ENCODE results near the gene MTNR1A. TPM values are rescaled to one million over a fixed set of nuclear protein-coding genes. Genes with fewer than 3 reads are reported as not detected.

MTNR1A gene
- total RNA-seq, 1 experiment from 2014 or later: 0.84 TPM

DNA sequence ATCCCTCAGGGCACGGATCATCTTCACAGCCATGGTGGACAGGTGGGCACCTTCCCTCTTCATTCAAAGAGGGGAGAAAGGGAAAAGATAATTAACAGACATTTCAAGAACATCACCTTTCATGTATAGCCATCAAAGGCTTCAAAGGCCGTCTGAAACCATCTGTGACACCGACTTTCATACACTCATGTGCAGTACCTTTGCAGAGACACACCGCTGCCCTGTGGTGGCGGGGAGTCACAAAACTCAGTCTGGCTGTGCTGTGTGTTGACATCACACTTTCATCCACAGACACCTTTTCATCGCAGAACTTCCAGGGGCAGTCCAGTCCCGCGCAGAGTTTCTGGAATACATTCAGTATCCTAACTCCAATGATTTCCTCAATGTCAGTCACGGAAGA lies 47.6 kb upstream of the MTNR1A start:
- Histone ChIP-seq H3K4me1 (ENCODE audit: control insufficient read depth in 1 of 2, insufficient read depth in 2 of 2, low read length in 2 of 2) (no peaks in the 10 kb centered on the region), H3K27ac (ENCODE audit: low read depth, low read length) (no peak overlapping the region), H4K20me1 (ENCODE audit: insufficient read depth) (peaks cover 25% of the 10 kb centered on the region; the same call in 1 of the 2 replicates), H2AFZ (ENCODE audit: low read depth, low read length, poor library complexity, severe bottlenecking) (no peak overlapping the region), H3K4me3 (replicated peaks in 1 of 2; ENCODE audit: low read depth in 1 of 2, low read length in 2 of 2) (no peak overlapping the region), H3K36me3 (ENCODE audit: control insufficient read depth in 1 of 2, insufficient read depth in 2 of 2, low read length in 2 of 2) (peaks cover 83 to 88% of the 10 kb centered on the region in 2 experiments), H3K27me3 (ENCODE audit: insufficient read depth, low read length) (no peaks in the 10 kb centered on the region), H3K9ac (ENCODE audit: low read length) (no peak overlapping the region), H3K9me2 (ENCODE audit: insufficient read depth) (no peaks in the 10 kb centered on the region), H3K9me3 (ENCODE audit: control insufficient read depth in 1 of 2, insufficient read depth in 1 of 2, low read depth in 1 of 2, low read length in 2 of 2) (no peaks in the 10 kb centered on the region), H3K4me2 (ENCODE audit: low read length) (no peak overlapping the region), H3K79me2 (ENCODE audit: insufficient read depth, low read length) (peaks cover 99% of the 10 kb centered on the region)
- ChIA-PET CTCF (no interaction called here), POLR2A (no interaction called here), RAD21 (ENCODE audit: low non-redundant PET in 1 of 2, low total read pairs in 2 of 2, uncharacterized antibody in 2 of 2, unreplicated experiment in 2 of 2) (no interaction called here)
- ATAC-seq (no peak), DNase-seq (ENCODE audit: low read depth, low spot score) (no peak)
- no TSS peak for BruUV-seq (replicated peaks)
- TF ChIP-seq POLR2AphosphoS5 (IDR thresholded peaks at IDR 0.05; ENCODE audit: low read depth, low read length) (no peak), TCF7L2 (IDR thresholded peaks at IDR 0.05; ENCODE audit: borderline replicate concordance, extremely low read depth, insufficient read depth, insufficient read length) (no peak), ZFX (IDR thresholded peaks at IDR 0.05) (no peak), SP1 (IDR thresholded peaks at IDR 0.05; ENCODE audit: low read depth) (no peak), FOSL1 (IDR thresholded peaks at IDR 0.05; ENCODE audit: low read depth) (no peak), MAX (IDR thresholded peaks at IDR 0.05) (no peak), ZBTB33 (IDR thresholded peaks at IDR 0.05; ENCODE audit: extremely low read depth, insufficient replicate concordance, low read length) (no peak), POLR2A (IDR thresholded peaks at IDR 0.05; ENCODE audit: borderline replicate concordance, extremely low read depth, insufficient read depth, insufficient read length) (no peak), JUND (IDR thresholded peaks at IDR 0.05) (no peak), ZNF274 (IDR thresholded peaks at IDR 0.05; ENCODE audit: low read depth, low read length) (no peak), ELF1 (IDR thresholded peaks at IDR 0.05; ENCODE audit: borderline replicate concordance, low read depth) (no peak), CEBPB (IDR thresholded peaks at IDR 0.05; ENCODE audit: low read depth) (no peak), EZH2phosphoT487 (IDR thresholded peaks at IDR 0.05; ENCODE audit: borderline replicate concordance) (no peak), SIN3A (IDR thresholded peaks at IDR 0.05; ENCODE audit: low read depth) (no peak), EZH2 (IDR thresholded peaks at IDR 0.05) (no peak), YY1 (IDR thresholded peaks at IDR 0.05; ENCODE audit: extremely low read depth, insufficient replicate concordance, low read depth, low read length) (no peak)
- TF ChIP-seq, protein P1, sequence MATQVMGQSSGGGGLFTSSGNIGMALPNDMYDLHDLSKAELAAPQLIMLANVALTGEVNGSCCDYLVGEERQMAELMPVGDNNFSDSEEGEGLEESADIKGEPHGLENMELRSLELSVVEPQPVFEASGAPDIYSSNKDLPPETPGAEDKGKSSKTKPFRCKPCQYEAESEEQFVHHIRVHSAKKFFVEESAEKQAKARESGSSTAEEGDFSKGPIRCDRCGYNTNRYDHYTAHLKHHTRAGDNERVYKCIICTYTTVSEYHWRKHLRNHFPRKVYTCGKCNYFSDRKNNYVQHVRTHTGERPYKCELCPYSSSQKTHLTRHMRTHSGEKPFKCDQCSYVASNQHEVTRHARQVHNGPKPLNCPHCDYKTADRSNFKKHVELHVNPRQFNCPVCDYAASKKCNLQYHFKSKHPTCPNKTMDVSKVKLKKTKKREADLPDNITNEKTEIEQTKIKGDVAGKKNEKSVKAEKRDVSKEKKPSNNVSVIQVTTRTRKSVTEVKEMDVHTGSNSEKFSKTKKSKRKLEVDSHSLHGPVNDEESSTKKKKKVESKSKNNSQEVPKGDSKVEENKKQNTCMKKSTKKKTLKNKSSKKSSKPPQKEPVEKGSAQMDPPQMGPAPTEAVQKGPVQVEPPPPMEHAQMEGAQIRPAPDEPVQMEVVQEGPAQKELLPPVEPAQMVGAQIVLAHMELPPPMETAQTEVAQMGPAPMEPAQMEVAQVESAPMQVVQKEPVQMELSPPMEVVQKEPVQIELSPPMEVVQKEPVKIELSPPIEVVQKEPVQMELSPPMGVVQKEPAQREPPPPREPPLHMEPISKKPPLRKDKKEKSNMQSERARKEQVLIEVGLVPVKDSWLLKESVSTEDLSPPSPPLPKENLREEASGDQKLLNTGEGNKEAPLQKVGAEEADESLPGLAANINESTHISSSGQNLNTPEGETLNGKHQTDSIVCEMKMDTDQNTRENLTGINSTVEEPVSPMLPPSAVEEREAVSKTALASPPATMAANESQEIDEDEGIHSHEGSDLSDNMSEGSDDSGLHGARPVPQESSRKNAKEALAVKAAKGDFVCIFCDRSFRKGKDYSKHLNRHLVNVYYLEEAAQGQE (IDR thresholded peaks at IDR 0.05; ENCODE audit: low read depth): no peak
- intact Hi-C loops (cut with micrococcal nuclease): no loop called here

Data from HCT116 (cell line).